ENCODE results near the gene ROR1. TPM values are rescaled to one million over a fixed set of nuclear protein-coding genes. Genes with fewer than 3 reads are reported as not detected.
A peak's percentile ranks its signal among the peaks of the same experiment; 100 is the strongest.

Gene ROR1
- total and polyA plus RNA-seq, 9 donors: 7.2 to 22.4 (median 11.4) TPM

GRCh38 chr1:63887809-63888208 lies 114.0 kb downstream of the ROR1 start:
- DNase-seq: no peak
- H3K9me3 ChIP-seq (replicated peaks; ENCODE audit: control insufficient read depth, low read depth, low read length): no peaks in the 10 kb centered on the region
- 88% methylated on average over 1 of the region's 2 CpGs for WGBS (ENCODE audit: insufficient coverage)
- H3K27ac ChIP-seq (ENCODE audit: low read length): no peak overlapping the region
- no peak overlapping the region for H3K4me3 ChIP-seq (ENCODE audit: low read length)
- no peaks in the 10 kb centered on the region for H3K27me3 ChIP-seq (ENCODE audit: control insufficient read depth, insufficient read depth, low read length)
- H3K36me3 ChIP-seq (ENCODE audit: control insufficient read depth, insufficient read depth, low read length): no peaks in the 10 kb centered on the region
- peaks cover 2% of the 10 kb centered on the region for H3K4me1 ChIP-seq (ENCODE audit: control insufficient read depth, insufficient read depth, low read length)

GRCh38 chr1:63888984-63889383 lies 115.2 kb downstream of the ROR1 start:
- WGBS (ENCODE audit: insufficient coverage): 100% methylated on average over 1 of the region's 1 CpG

GRCh38 chr1:63890468-63890867 lies 116.7 kb downstream of the ROR1 start:
- H3K36me3 ChIP-seq (ENCODE audit: control insufficient read depth, insufficient read depth, low read length): no peaks in the 10 kb centered on the region
- no peak overlapping the region for H3K4me3 ChIP-seq (ENCODE audit: low read length)
- DNase-seq: no peak
- H3K27me3 ChIP-seq (ENCODE audit: control insufficient read depth, insufficient read depth, low read length): no peaks in the 10 kb centered on the region
- H3K27ac ChIP-seq (ENCODE audit: low read length): no peak overlapping the region
- peaks cover 2% of the 10 kb centered on the region for H3K4me1 ChIP-seq (ENCODE audit: control insufficient read depth, insufficient read depth, low read length)
- H3K9me3 ChIP-seq (replicated peaks; ENCODE audit: control insufficient read depth, low read depth, low read length): no peaks in the 10 kb centered on the region

More at GRCh38 chr1:63888984-63889383, 115.2 kb downstream of the ROR1 start:
- Histone ChIP-seq H3K27ac (ENCODE audit: low read length) (no peak overlapping the region), H3K36me3 (ENCODE audit: control insufficient read depth, insufficient read depth, low read length) (no peaks in the 10 kb centered on the region), H3K27me3 (ENCODE audit: control insufficient read depth, insufficient read depth, low read length) (no peaks in the 10 kb centered on the region), H3K4me1 (ENCODE audit: control insufficient read depth, insufficient read depth, low read length) (peaks cover 2% of the 10 kb centered on the region), H3K4me3 (ENCODE audit: low read length) (no peak overlapping the region), H3K9me3 (replicated peaks; ENCODE audit: control insufficient read depth, low read depth, low read length) (no peaks in the 10 kb centered on the region)
- DNase-seq: no peak

GRCh38 chr1:63891060-63891690 lies 117.4 kb downstream of the ROR1 start:
- H3K4me1 ChIP-seq (ENCODE audit: control insufficient read depth, insufficient read depth, low read length): peaks cover 2% of the 10 kb centered on the region
- 100% methylated on average over 1 of the region's 4 CpGs for WGBS (ENCODE audit: insufficient coverage)

DNA sequence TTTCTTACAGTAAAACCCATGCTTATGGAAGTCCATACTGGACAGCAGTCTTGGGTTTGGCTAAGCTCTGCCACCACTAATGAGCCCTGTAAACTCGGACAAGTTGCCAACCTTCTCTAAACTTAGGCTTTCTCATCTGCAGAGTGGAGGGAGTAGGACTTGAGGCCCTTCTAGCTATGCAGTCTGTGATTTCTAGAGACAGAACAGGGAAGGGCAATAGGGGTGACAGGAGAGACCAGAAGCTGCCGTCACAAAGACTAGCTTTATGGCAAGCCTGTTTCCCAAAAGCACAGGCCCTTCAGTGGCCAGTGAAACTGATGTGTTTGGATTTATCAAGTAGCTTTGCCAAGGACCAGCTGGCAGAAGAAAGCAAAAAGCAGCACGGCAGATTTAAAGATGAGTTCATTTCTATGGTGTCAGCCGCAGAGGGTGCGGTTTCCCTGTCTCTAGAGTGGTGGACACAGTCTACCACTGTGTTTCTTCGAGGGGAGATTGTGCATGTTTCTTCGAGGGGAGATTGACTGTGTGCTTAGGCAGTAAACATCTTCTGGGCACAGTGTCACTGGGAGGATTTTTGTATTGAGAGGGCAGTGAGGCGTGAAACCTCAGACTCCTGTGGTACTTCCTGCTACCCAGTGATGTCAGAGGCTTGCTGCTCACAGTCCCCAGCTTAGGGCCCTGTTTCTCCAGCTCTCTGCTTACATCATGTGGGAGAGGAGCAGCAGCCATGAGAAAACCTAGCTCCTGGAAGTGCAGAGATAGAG lies 119.0 kb downstream of the ROR1 start:
- Histone ChIP-seq H3K27me3 (ENCODE audit: control insufficient read depth, insufficient read depth, low read length) (no peaks in the 10 kb centered on the region), H3K4me3 (ENCODE audit: low read length) (no peak overlapping the region), H3K27ac (ENCODE audit: low read length) (no peak overlapping the region), H3K4me1 (ENCODE audit: control insufficient read depth, insufficient read depth, low read length) (peaks cover 2% of the 10 kb centered on the region), H3K9me3 (replicated peaks; ENCODE audit: control insufficient read depth, low read depth, low read length) (no peaks in the 10 kb centered on the region), H3K36me3 (ENCODE audit: control insufficient read depth, insufficient read depth, low read length) (no peaks in the 10 kb centered on the region)
- WGBS (ENCODE audit: insufficient coverage): 42% methylated on average over 5 of the region's 8 CpGs
- peak; percentile 42 for DNase-seq

More at GRCh38 chr1:63891060-63891690, 117.4 kb downstream of the ROR1 start:
- no peaks in the 10 kb centered on the region for H3K27me3 ChIP-seq (ENCODE audit: control insufficient read depth, insufficient read depth, low read length)
- H3K27ac ChIP-seq (ENCODE audit: low read length): no peak overlapping the region
- DNase-seq: no peak
- H3K36me3 ChIP-seq (ENCODE audit: control insufficient read depth, insufficient read depth, low read length): no peaks in the 10 kb centered on the region
- no peaks in the 10 kb centered on the region for H3K9me3 ChIP-seq (replicated peaks; ENCODE audit: control insufficient read depth, low read depth, low read length)
- no peak overlapping the region for H3K4me3 ChIP-seq (ENCODE audit: low read length)

DNA sequence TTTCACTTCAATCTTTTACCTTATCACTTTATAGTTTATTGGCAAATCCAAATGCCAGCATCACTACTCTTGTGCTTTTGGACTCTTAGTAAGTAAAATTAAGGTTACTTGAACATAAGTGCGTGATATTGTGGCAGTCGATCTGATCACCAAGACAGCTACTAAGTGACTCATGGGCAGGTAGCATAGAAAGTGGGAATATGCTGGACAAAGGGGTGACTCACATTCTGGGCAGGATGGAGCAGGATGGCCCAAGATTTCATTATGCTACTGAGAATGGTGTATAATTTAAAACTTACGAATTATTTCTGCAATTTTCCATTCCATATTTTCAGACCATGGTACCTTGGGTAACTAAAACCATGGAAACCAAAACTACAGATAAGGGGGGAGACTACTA lies 120.2 kb downstream of the ROR1 start:
- Histone ChIP-seq H3K27ac (ENCODE audit: low read length) (no peak overlapping the region), H3K27me3 (ENCODE audit: control insufficient read depth, insufficient read depth, low read length) (no peaks in the 10 kb centered on the region), H3K36me3 (ENCODE audit: control insufficient read depth, insufficient read depth, low read length) (no peaks in the 10 kb centered on the region), H3K4me1 (ENCODE audit: control insufficient read depth, insufficient read depth, low read length) (peaks cover 2% of the 10 kb centered on the region), H3K4me3 (ENCODE audit: low read length) (no peak overlapping the region), H3K9me3 (replicated peaks; ENCODE audit: control insufficient read depth, low read depth, low read length) (no peaks in the 10 kb centered on the region)
- WGBS (ENCODE audit: insufficient coverage): 82% methylated on average over 2 of the region's 3 CpGs
- DNase-seq: no peak

DNA sequence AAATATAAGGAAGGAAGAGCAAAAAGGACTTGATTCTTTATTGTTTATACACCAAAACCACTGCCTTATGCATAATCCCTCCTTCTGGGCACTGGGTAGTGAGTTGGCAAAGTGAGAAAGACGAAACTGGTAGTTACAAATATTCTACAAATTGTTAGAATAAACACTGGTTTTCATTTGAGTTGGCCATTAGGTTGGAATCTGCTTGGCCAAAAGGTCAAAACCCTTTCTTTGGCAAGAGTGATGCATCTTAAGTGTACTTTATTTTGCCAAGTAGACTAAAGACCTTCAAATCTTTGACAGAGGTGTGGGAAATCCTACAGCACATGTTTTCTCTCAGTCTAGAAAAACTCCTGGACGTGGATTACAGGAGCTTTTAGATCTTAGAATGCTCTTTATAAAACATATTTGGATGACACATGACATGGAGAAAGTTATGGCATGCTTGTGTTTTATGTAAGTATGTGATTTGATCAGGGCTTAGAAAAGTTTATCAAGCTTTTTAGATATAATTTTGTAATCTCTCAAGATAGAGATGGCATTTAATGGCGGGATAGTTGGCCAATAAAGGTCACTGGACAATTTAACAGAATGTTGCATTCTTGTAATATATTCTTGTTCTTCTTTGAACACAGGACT lies 120.9 kb downstream of the ROR1 start:
- H3K4me3 ChIP-seq (ENCODE audit: low read length): no peak overlapping the region
- H3K9me3 ChIP-seq (replicated peaks; ENCODE audit: control insufficient read depth, low read depth, low read length): no peaks in the 10 kb centered on the region
- H3K27me3 ChIP-seq (ENCODE audit: control insufficient read depth, insufficient read depth, low read length): no peaks in the 10 kb centered on the region
- DNase-seq: no peak
- no CpG with 5 or more reads among the region's 3 CpGs for WGBS (ENCODE audit: insufficient coverage)
- peaks cover 2% of the 10 kb centered on the region for H3K4me1 ChIP-seq (ENCODE audit: control insufficient read depth, insufficient read depth, low read length)
- no peaks in the 10 kb centered on the region for H3K36me3 ChIP-seq (ENCODE audit: control insufficient read depth, insufficient read depth, low read length)
- no peak overlapping the region for H3K27ac ChIP-seq (ENCODE audit: low read length)

DNA sequence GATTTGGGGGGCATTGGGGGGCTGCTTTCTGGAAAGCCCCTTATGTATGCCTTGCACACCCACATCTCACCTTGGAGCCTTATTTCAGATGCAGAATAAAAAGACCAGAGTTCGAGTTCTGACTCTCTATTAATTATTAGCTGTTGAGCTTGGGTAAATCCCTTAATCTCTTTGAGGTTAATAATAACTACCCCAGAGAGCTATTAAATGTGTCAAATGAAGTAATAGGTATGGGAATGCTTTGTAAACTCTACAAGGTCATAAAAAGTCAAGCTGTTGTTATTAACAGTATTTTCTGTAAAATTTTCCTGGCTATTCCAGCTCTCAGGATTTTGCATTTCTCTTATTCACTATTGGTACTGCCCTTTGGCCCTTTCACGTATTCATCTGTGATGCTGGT lies 122.9 kb downstream of the ROR1 start:
- H3K9me3 ChIP-seq (replicated peaks; ENCODE audit: control insufficient read depth, low read depth, low read length): no peaks in the 10 kb centered on the region
- no peak overlapping the region for H3K4me3 ChIP-seq (ENCODE audit: low read length)
- H3K27ac ChIP-seq (ENCODE audit: low read length): no peak overlapping the region
- H3K36me3 ChIP-seq (ENCODE audit: control insufficient read depth, insufficient read depth, low read length): no peaks in the 10 kb centered on the region
- H3K27me3 ChIP-seq (ENCODE audit: control insufficient read depth, insufficient read depth, low read length): no peaks in the 10 kb centered on the region
- no peak for DNase-seq
- peaks cover 2% of the 10 kb centered on the region for H3K4me1 ChIP-seq (ENCODE audit: control insufficient read depth, insufficient read depth, low read length)
- WGBS (ENCODE audit: insufficient coverage): no CpG with 5 or more reads among the region's 2 CpGs

GRCh38 chr1:63898428-63899196 lies 124.8 kb downstream of the ROR1 start:
- no peaks in the 10 kb centered on the region for H3K27me3 ChIP-seq (ENCODE audit: control insufficient read depth, insufficient read depth, low read length)
- WGBS (ENCODE audit: insufficient coverage): 54% methylated on average over 4 of the region's 6 CpGs
- H3K27ac ChIP-seq (ENCODE audit: low read length): no peak overlapping the region
- H3K4me1 ChIP-seq (ENCODE audit: control insufficient read depth, insufficient read depth, low read length): peaks cover 2% of the 10 kb centered on the region
- peak; percentile 49 for DNase-seq
- no peaks in the 10 kb centered on the region for H3K36me3 ChIP-seq (ENCODE audit: control insufficient read depth, insufficient read depth, low read length)
- H3K4me3 ChIP-seq (ENCODE audit: low read length): no peak overlapping the region
- no peaks in the 10 kb centered on the region for H3K9me3 ChIP-seq (replicated peaks; ENCODE audit: control insufficient read depth, low read depth, low read length)

- Histone ChIP-seq H3K27me3 (ENCODE audit: control insufficient read depth, insufficient read depth, low read length) (no peaks in the 10 kb centered on the region), H3K36me3 (ENCODE audit: control insufficient read depth, insufficient read depth, low read length) (no peaks in the 10 kb centered on the region), H3K27ac (ENCODE audit: low read length) (no peak overlapping the region), H3K9me3 (replicated peaks; ENCODE audit: control insufficient read depth, low read depth, low read length) (no peaks in the 10 kb centered on the region), H3K4me3 (ENCODE audit: low read length) (no peak overlapping the region), H3K4me1 (ENCODE audit: control insufficient read depth, insufficient read depth, low read length) (peaks cover 3% of the 10 kb centered on the region)
- DNase-seq: no peak
- 86% methylated on average over 2 of the region's 6 CpGs for WGBS (ENCODE audit: insufficient coverage)
Measured at GRCh38 chr1:63901094-63901493, 127.3 kb downstream of the ROR1 start.
